ENCODE results near the gene DNAJC5G. TPM values are rescaled to one million over a fixed set of nuclear protein-coding genes. Genes with fewer than 3 reads are reported as not detected.
"Not testable (repeated sequence)": the region's sequence is repeated elsewhere in the genome, so short reads cannot be mapped to it uniquely, and the experiment has no call there.

The DNAJC5G gene
- total RNA-seq, 2 experiments from 2014 or later = not detected

GRCh38 chr2:27263287-27264252 is 11.7 kb upstream of the DNAJC5G start:
- H3K27me3 Mint-ChIP-seq = peaks cover 47% of the 10 kb centered on the region
- H3K36me3 Mint-ChIP-seq = no peaks in the 10 kb centered on the region
- DNase-seq = no peak
- peaks cover 16% of the 10 kb centered on the region for H3K4me1 Mint-ChIP-seq
- no peaks in the 10 kb centered on the region for H3K9me3 Mint-ChIP-seq
- peak overlapping the region; percentile 79 for H3K4me3 Mint-ChIP-seq
- no peak overlapping the region for H3K27ac Mint-ChIP-seq

GRCh38 chr2:27264253-27264752 is 10.9 kb upstream of the DNAJC5G start:
- Mint-ChIP-seq H3K4me1 (peaks cover 16% of the 10 kb centered on the region), H3K36me3 (no peaks in the 10 kb centered on the region), H3K27ac (no peak overlapping the region), H3K27me3 (peaks cover 43% of the 10 kb centered on the region), H3K4me3 (peak overlapping the region; percentile 79), H3K9me3 (no peaks in the 10 kb centered on the region)
- peak; percentile 21 for DNase-seq

GRCh38 chr2:27264753-27265535 is 10.3 kb upstream of the DNAJC5G start:
- DNase-seq = peak; percentile 72
- peaks cover 16% of the 10 kb centered on the region for H3K4me1 Mint-ChIP-seq
- H3K27ac Mint-ChIP-seq = no peak overlapping the region
- H3K4me3 Mint-ChIP-seq = peak overlapping the region; percentile 68
- H3K9me3 Mint-ChIP-seq = no peaks in the 10 kb centered on the region
- H3K36me3 Mint-ChIP-seq = no peaks in the 10 kb centered on the region
- peaks cover 43% of the 10 kb centered on the region for H3K27me3 Mint-ChIP-seq

- Mint-ChIP-seq H3K27ac (no peak overlapping the region), H3K4me1 (peaks cover 16% of the 10 kb centered on the region), H3K27me3 (peaks cover 41% of the 10 kb centered on the region), H3K4me3 (no peak overlapping the region), H3K36me3 (no peaks in the 10 kb centered on the region), H3K9me3 (no peaks in the 10 kb centered on the region)
- no peak for DNase-seq
Measured at GRCh38 chr2:27265536-27265870, 9.7 kb upstream of the DNAJC5G start.

- DNase-seq, H3K27ac Mint-ChIP-seq, H3K36me3 Mint-ChIP-seq, H3K4me3 Mint-ChIP-seq, H3K9me3 Mint-ChIP-seq: not testable (repeated sequence)
- Mint-ChIP-seq H3K27me3 (peaks cover 23% of the 10 kb centered on the region), H3K4me1 (peaks cover 11% of the 10 kb centered on the region)
Measured at GRCh38 chr2:27268296-27268695, 6.9 kb upstream of the DNAJC5G start.

- peaks cover 9% of the 10 kb centered on the region for H3K27me3 Mint-ChIP-seq
- no peak overlapping the region for H3K27ac Mint-ChIP-seq
- no peak for DNase-seq
- no peak overlapping the region for H3K4me3 Mint-ChIP-seq
- H3K4me1 Mint-ChIP-seq = no peaks in the 10 kb centered on the region
- no peaks in the 10 kb centered on the region for H3K9me3 Mint-ChIP-seq
- H3K36me3 Mint-ChIP-seq = no peaks in the 10 kb centered on the region
Measured at GRCh38 chr2:27270131-27270530, 5.1 kb upstream of the DNAJC5G start.

- H3K36me3 Mint-ChIP-seq = no peaks in the 10 kb centered on the region
- H3K4me3 Mint-ChIP-seq = no peak overlapping the region
- H3K27ac Mint-ChIP-seq = no peak overlapping the region
- H3K27me3 Mint-ChIP-seq = peaks cover 9% of the 10 kb centered on the region
- DNase-seq = no peak
- no peaks in the 10 kb centered on the region for H3K9me3 Mint-ChIP-seq
- H3K4me1 Mint-ChIP-seq = no peaks in the 10 kb centered on the region
Measured at GRCh38 chr2:27270670-27271069, 4.6 kb upstream of the DNAJC5G start.

GRCh38 chr2:27271631-27272340 is 3.4 kb upstream of the DNAJC5G start:
- H3K4me1 Mint-ChIP-seq = no peaks in the 10 kb centered on the region
- no peaks in the 10 kb centered on the region for H3K36me3 Mint-ChIP-seq
- peaks cover 11% of the 10 kb centered on the region for H3K27me3 Mint-ChIP-seq
- no peak overlapping the region for H3K27ac Mint-ChIP-seq
- H3K4me3 Mint-ChIP-seq = no peak overlapping the region
- H3K9me3 Mint-ChIP-seq = no peaks in the 10 kb centered on the region
- DNase-seq = no peak

GRCh38 chr2:27272537-27273522 is 2.4 kb upstream of the DNAJC5G start:
- peaks cover 16% of the 10 kb centered on the region for H3K27me3 Mint-ChIP-seq
- H3K4me3 Mint-ChIP-seq, H3K9me3 Mint-ChIP-seq, H3K36me3 Mint-ChIP-seq, DNase-seq, H3K4me1 Mint-ChIP-seq, H3K27ac Mint-ChIP-seq: not testable (repeated sequence)

GRCh38 chr2:27278010-27278409 is 2.8 kb downstream of the DNAJC5G start:
- Mint-ChIP-seq H3K27me3 (peaks cover 15% of the 10 kb centered on the region), H3K4me3 (no peak overlapping the region), H3K36me3 (no peaks in the 10 kb centered on the region), H3K9me3 (no peaks in the 10 kb centered on the region), H3K27ac (no peak overlapping the region), H3K4me1 (peaks cover 3% of the 10 kb centered on the region)
- no peak for DNase-seq

GRCh38 chr2:27280826-27281225 is 5.6 kb downstream of the DNAJC5G start:
- Mint-ChIP-seq H3K9me3 (no peaks in the 10 kb centered on the region), H3K4me3 (no peak overlapping the region), H3K27me3 (peaks cover 15% of the 10 kb centered on the region), H3K36me3 (no peaks in the 10 kb centered on the region), H3K4me1 (peaks cover 3% of the 10 kb centered on the region), H3K27ac (no peak overlapping the region)
- no peak for DNase-seq

- Mint-ChIP-seq H3K36me3 (no peaks in the 10 kb centered on the region), H3K9me3 (no peaks in the 10 kb centered on the region), H3K4me1 (peaks cover 3% of the 10 kb centered on the region), H3K27me3 (peaks cover 14% of the 10 kb centered on the region), H3K27ac (no peak overlapping the region), H3K4me3 (no peak overlapping the region)
- DNase-seq = no peak
Measured at GRCh38 chr2:27281442-27281841, 6.2 kb downstream of the DNAJC5G start.

- DNase-seq = no peak
- no peak within 1 kb of the TSS for H3K27ac Mint-ChIP-seq
- peaks cover 3% of the 10 kb centered on the region for H3K4me1 Mint-ChIP-seq
- H3K4me3 Mint-ChIP-seq = no peak within 1 kb of the TSS
- peaks cover 13% of the 10 kb centered on the region for H3K27me3 Mint-ChIP-seq
- H3K36me3 Mint-ChIP-seq = no peaks in the 10 kb centered on the region
- no peaks in the 10 kb centered on the region for H3K9me3 Mint-ChIP-seq
Measured at GRCh38 chr2:27281855-27282559, 6.8 kb downstream of the DNAJC5G start, which contains the start of gene TRIM54. TSS of gene TRIM54 (plus strand) at chr2:27282429. CDS start at chr2:27282732, 303 bp downstream.

All from activated naive CD8-positive, alpha-beta T cell treated with anti-CD3 and anti-CD28 coated beads for 36 hours (primary cell).